Breast epithelium (tissue), 3 donors: ENCODE measurements around the gene ZCCHC9.
"Not testable (repeated sequence)": the region's sequence is repeated elsewhere in the genome, so short reads cannot be mapped to it uniquely, and the experiment has no call there.

Source experiments
- POLR2A ChIP-seq: fragments of 450-650 bp; IDR thresholded peaks from one replicate; pipeline ENCODE4 v1.6.1; 2016; ENCODE audit warnings: antibody characterized with exemption, mild to moderate bottlenecking, moderate library complexity
- POLR2AphosphoS5 ChIP-seq, 3 donors: sonication (generic); formaldehyde crosslinking; IDR thresholded peaks; one replicate each; pipeline ENCODE4 v1.6.1; 2017; ENCODE audit warnings: antibody characterized with exemption in 3 of 3
- TF ChIP-seq, protein P1 (sequence below), 3 donors: fragments of 450-650 bp; IDR thresholded peaks; one replicate each; pipeline ENCODE4 v1.5.1; 2016 to 2017; ENCODE audit warnings: antibody characterized with exemption in 3 of 3, mild to moderate bottlenecking in 3 of 3, moderate library complexity in 3 of 3

DNA sequence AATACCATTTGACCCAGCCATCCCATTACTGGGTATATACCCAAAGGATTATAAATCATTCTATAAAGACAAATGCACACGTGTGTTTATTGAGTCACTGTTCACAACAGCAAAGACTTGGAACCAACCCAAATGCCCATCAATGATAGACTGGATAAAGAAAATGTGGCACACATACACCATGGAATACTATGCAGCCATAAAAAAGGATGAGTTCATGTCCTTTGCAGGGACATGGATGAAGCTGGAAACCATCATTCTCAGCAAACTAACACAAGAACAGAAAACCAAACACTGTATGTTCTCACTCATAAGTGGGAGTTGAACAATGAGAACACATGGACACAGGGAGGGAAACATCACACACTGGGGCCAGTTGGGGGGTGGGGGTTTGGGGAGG, 38.6 kb upstream of the ZCCHC9 start:
- TF ChIP-seq, protein P1, sequence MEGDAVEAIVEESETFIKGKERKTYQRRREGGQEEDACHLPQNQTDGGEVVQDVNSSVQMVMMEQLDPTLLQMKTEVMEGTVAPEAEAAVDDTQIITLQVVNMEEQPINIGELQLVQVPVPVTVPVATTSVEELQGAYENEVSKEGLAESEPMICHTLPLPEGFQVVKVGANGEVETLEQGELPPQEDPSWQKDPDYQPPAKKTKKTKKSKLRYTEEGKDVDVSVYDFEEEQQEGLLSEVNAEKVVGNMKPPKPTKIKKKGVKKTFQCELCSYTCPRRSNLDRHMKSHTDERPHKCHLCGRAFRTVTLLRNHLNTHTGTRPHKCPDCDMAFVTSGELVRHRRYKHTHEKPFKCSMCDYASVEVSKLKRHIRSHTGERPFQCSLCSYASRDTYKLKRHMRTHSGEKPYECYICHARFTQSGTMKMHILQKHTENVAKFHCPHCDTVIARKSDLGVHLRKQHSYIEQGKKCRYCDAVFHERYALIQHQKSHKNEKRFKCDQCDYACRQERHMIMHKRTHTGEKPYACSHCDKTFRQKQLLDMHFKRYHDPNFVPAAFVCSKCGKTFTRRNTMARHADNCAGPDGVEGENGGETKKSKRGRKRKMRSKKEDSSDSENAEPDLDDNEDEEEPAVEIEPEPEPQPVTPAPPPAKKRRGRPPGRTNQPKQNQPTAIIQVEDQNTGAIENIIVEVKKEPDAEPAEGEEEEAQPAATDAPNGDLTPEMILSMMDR (IDR thresholded peaks at IDR 0.05): not testable (repeated sequence)
- TF ChIP-seq POLR2A; POLR2AphosphoS5 (IDR thresholded peaks at IDR 0.05): not testable (repeated sequence)
